HG02870 (cell line): ENCODE data around the gene NCAN.
"Not testable (repeated sequence)": the region's sequence is repeated elsewhere in the genome, so short reads cannot be mapped to it uniquely, and the experiment has no call there.

Source experiments
- ATAC-seq: cut with Tn5 transposase; IDR thresholded peaks from one replicate; pipeline ENCODE4 v1.9.1; 2021; ENCODE audit warnings: mild to moderate bottlenecking, moderate library complexity; ENCODE audit not compliant: unreplicated experiment

The NCAN gene

GRCh38 chr19:19223636-19224035 lies 11.9 kb downstream of the NCAN start:
- no peak for ATAC-seq

- ATAC-seq = no peak
These were observed 12.5 kb downstream of the NCAN start for GRCh38 chr19:19224150-19224851.

GRCh38 chr19:19224852-19225494 lies 13.2 kb downstream of the NCAN start:
- no peak for ATAC-seq

DNA sequence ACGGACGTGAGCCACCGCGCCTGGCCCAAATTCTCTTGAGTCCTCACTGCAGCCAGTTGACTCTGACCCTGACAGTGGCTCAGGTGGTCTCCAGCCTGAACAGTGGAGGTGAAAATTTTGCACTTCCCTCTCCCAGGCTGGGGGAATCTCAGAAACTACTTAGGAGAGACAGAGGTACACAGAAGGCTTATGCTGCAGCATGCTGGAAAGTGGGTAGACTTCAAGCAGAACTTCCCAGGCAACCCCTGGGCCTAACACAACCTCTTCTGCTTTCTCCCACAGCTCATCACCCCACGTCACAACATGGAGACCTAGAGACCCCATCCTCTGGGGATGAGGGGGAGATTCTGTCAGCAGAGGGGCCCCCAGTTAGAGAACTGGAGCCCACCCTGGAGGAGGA lies 14.4 kb downstream of the NCAN start:
- no peak for ATAC-seq

GRCh38 chr19:19226663-19227062 lies 14.9 kb downstream of the NCAN start:
- no peak for ATAC-seq

DNA sequence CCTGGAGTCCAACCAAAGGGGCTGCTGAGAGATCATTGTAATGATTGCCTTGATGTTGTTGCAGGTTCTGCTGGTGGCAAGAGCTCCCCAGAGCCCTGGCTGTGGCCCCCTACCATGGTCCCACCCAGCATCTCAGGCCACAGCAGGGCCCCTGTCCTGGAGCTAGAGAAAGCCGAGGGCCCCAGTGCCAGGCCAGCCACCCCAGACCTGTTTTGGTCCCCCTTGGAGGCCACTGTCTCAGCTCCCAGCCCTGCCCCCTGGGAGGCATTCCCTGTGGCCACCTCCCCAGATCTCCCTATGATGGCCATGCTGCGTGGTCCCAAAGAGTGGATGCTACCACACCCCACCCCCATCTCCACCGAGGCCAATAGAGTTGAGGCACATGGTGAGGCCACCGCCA lies 15.5 kb downstream of the NCAN start:
- ATAC-seq = no peak

DNA sequence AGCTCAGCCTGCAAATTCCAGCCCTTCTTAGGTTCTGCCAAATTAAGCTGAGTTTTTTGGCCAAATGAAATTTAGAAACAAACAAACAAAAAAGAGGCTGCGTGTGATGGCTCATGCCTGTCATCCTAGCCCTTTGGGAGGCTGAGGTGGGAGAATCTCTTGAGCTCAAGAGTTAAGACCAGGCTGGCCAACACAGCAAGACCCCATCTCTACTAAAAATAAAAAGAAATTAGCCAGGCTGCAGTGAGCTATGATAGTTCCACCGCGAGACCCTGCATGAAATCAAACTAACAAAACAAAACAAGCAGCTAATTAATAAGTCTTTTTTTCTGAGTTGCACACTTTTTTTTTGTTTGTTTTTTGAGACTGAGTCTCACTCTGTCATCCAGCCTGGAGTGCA lies 17.9 kb downstream of the NCAN start:
- ATAC-seq = no peak

DNA sequence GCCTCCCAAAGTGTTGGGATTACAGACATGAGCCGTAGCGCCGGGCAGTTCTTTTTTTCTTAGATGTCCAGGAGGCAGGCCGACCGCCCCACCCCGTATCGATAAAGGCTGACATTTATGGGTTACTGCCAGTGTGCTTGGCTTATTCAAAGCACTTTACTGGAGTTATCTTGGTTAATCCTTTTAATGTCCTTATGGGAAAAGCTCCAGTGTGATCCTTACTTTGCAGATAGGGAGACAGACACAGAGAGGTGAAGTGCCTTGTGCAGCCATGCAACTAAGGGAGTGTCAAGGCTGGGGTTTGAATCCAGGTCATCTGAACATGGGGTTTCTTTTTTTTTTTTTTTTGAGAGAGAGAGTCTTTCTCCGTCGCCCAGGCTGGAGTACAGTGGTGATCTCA lies 19.2 kb downstream of the NCAN start:
- no peak for ATAC-seq

- ATAC-seq = no peak
These were observed 20.5 kb downstream of the NCAN start for GRCh38 chr19:19232261-19232721.

DNA sequence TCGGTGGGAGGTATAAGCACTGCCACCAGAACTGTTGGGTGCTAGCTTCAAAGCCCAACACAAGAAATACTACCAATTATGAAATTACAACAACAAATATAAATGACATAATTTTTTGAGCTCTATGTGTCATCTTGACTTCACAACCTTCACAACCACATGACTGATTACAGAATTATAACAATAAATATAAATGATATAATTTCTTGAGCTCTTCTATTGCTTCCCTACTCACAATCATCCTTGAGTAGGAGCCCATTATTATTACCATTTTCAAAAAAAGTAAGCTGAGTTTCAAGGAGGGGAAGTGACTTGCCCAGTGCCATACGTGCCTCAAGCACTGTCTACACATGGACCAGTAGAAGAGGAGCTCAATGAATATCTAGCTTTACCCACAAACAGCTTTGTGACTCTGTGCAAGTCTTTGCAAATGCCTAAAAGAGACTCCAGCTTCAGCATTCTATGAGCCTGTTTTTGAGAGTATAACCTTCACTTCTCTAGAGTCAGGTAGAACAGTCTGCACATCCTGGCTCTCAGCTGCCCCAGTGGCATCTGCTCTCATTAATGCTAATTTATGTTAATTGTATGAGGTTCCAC lies 22.6 kb downstream of the NCAN start:
- no peak for ATAC-seq

- no peak for ATAC-seq
These were observed 24.4 kb downstream of the NCAN start for GRCh38 chr19:19236173-19236572.

DNA sequence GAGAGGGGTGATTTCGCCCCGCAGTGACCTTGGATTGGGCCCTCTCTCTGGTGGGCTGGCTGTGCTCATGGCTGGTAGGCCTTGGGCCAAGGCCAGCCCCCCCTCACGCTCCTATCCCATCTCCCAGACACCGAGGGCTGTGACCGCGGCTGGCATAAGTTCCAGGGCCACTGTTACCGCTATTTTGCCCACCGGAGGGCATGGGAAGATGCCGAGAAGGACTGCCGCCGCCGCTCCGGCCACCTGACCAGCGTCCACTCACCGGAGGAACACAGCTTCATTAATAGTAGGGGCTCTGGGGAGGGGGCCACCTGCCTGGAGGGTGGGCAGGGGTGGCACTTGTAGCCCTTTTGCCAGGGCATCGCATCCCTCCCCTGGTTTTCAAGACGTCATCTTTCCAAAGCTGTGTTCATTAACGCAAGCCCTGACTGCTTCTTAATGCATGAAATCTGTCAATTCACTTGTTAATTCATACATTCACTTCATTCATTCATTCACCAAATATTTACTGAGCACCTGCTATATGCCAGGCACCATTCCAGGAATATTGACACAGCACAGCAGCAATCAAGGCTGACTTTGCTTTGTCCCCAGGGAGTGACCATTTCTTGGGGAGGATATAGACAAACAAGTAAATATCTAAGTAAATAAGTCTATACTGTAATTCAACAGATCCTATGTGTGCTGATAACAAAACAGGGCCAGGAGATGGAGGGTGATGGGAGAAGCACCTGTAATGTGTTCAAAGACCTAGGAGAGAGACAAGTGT lies 26.6 kb downstream of the NCAN start:
- no peak for ATAC-seq

- ATAC-seq = no peak
These were observed 27.9 kb downstream of the NCAN start for GRCh38 chr19:19239675-19240074.

DNA sequence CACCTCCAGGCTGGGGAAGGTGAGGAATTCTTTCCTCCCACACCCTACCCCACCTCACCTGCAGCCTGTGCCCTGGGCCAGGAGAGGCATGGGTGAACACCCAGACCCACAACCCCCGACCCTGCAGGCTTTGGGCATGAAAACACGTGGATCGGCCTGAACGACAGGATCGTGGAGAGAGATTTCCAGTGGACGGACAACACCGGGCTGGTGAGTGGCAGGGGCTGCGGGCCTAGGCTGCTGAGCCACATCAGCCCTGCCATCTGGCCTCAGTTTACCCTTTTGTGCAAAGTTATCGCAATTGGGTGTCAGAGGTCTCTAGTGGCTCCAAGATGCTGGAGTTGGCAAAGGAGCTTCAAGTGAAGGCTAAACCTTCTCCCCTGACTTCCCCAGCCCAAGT lies 28.7 kb downstream of the NCAN start:
- ATAC-seq = no peak

DNA sequence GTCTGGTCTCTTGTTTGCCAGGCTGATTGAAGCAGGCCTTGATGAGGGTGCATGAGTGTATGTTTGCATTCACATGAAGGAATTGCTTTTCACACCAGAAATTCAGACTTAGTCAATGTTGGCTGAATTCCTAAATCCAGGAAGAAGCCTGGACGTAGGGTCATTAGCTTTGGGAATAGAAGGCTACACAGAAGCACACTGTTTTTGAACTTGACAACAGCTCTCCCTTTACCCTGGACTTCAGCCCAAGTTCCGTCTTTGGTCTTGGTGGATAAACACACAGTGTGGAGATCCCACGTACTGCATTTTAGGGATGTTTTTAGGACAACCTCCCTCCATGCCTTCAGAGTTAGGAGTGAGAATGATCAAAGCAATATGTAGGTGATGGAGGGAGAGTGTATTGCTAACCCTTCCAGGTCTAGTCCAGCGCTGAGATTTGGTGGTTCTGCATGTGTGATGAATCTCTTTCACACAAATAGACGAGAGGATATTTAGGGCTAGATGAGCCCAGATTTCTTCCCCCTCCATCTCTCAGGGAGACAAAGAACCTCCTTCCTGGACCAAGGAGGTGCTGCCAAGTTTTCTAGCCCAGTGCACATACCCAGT lies 38.5 kb downstream of the NCAN start:
- ATAC-seq = no peak

DNA sequence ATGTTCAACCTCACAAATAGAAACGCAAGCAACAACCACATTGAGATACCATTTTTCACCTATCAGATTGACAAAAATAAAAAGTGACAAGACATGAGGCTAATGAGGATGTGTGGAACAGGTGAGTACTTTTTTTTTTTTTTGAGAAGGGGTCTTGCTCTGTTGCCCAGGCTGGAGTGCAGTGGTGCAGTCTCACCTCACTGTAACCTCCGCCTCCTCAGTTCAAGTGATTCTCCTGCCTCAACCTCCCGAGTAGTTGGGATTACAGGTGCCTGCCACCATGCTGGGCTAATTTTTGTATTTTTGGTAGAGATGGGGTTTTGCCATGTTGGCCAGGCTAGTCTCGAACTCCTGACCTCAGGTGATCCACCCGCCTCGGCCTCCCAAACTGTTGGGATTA lies 41.7 kb downstream of the NCAN start:
- not testable (repeated sequence) for ATAC-seq

DNA sequence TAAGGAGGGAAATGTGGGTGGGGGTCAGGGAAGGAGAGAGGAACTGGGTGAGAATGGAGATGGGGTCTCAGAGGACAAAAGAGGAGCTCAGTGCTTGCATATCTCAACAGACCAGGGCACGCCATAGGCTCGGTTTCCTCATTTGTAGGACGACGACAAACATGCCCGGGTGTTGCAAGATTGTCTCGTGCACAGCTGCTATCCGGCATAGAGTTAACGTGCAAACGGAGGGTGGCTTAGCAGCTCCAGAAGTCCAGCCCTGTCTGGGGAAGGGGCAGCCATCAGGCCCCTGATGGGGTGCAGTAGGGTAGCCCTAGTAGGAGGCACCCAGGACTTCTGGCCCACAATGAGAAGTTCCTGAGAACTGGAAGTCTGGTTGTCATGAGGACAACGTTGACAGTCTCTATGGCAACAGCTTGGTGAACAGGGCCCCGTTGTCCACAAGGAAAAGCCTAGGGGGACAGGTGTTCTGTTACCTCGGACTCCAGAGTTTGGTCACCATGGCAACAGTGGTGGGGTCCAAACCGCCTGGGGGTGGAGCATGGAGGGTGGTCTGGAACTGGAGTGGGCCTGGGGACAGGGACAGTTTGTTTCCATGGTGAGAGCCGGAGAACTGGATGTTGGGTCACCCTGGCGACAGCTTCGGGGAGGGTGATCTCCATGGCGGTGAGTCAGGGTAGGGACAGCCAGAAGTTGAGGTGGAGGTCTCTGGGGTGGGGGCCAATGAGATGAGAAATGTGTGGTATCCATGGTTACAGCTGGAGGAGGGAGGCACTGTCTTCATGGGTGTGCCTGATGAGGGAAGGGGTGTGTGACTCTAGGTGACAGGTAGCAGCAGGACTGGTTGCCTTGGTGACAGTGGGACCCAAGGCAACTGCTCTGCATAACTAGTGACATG lies 44.6 kb downstream of the NCAN start:
- no peak for ATAC-seq

GRCh38 chr19:19257137-19257536 lies 45.4 kb downstream of the NCAN start:
- ATAC-seq = no peak

GRCh38 chr19:19257836-19258588 lies 46.3 kb downstream of the NCAN start:
- no peak for ATAC-seq
